Lung (tissue), 12 donors: ENCODE results near the gene NOTCH1. TPM values are rescaled to one million over a fixed set of nuclear protein-coding genes. Genes with fewer than 3 reads are reported as not detected.
A peak's percentile ranks its signal among the peaks of the same experiment; 100 is the strongest.

Source experiments
- ATAC-seq: fragments of 200-7000 bp; cut with Tn5 transposase; one replicate; pipeline ENCODE4 v1.9.1; 2020; ENCODE audit warnings: moderate number of reproducible peaks; ENCODE audit not compliant: insufficient read depth, low FRiP score
- DNase-seq, 3 donors: peaks; one replicate each; pipeline ENCODE4 v3.0.0-alpha.2; 2013 to 2017
- H3K27ac ChIP-seq, 2 donors: one replicate each; pipeline ENCODE4 v1.5.1; 2013; ENCODE audit warnings: mild to moderate bottlenecking in 2 of 2, moderate library complexity in 2 of 2, control low read depth in 1 of 2, inconsistent platforms in 1 of 2, low read depth in 1 of 2, low read length in 1 of 2
- H3K27me3 ChIP-seq, 3 donors: one replicate each; pipeline ENCODE4 v1.5.1; 2013; ENCODE audit warnings: low read length in 2 of 3; ENCODE audit not compliant: control insufficient read depth in 3 of 3, insufficient read depth in 3 of 3
- H3K36me3 ChIP-seq, 4 donors: one replicate each; pipeline ENCODE4 v1.5.1; 2013; ENCODE audit warnings: low read length in 4 of 4, mild to moderate bottlenecking in 1 of 4, moderate library complexity in 1 of 4; ENCODE audit not compliant: control insufficient read depth in 4 of 4, insufficient read depth in 4 of 4
- H3K4me1 ChIP-seq, 5 donors: one replicate each; pipeline ENCODE4 v1.5.1; 2013; ENCODE audit warnings: low read length in 5 of 5, mild to moderate bottlenecking in 2 of 5, moderate library complexity in 1 of 5; ENCODE audit not compliant: control insufficient read depth in 5 of 5, insufficient read depth in 5 of 5
- H3K4me3 ChIP-seq: one replicate; pipeline ENCODE4 v1.5.1; 2013; ENCODE audit warnings: mild to moderate bottlenecking, control low read depth, moderate library complexity
- H3K9ac ChIP-seq, 2 donors: one replicate each; pipeline ENCODE4 v1.5.1; 2013; ENCODE audit warnings: low read length in 2 of 2, control low read depth in 1 of 2; ENCODE audit not compliant: insufficient read depth in 1 of 2
- H3K9me3 ChIP-seq, 4 donors: one replicate each; pipeline ENCODE4 v1.5.1; 2013; ENCODE audit warnings: low read length in 3 of 4, mild to moderate bottlenecking in 1 of 4, moderate library complexity in 1 of 4; ENCODE audit not compliant: control insufficient read depth in 4 of 4, insufficient read depth in 3 of 4
- CTCF ChIP-seq: IDR thresholded peaks from 2 replicates; pipeline ENCODE4 v1.5.1; 2012; ENCODE audit warnings: mild to moderate bottlenecking; ENCODE audit errors: control extremely low read depth, extremely low read depth
- WGBS, 2 donors: extraction: QIAGEN DNeasy Blood & Tissue Kit; methylation state at CpG; one replicate each; pipeline ENCODE4 v1.1.7; 2013; 5-methylcytosine and 5-hydroxymethylcytosine counted together
- polyA plus RNA-seq, 2 donors: library from polyadenylated mRNA; stranded (reverse); fragments of 200-250 nt; gene quantifications; one replicate each; pipeline ENCODE4 v1.2.1, GENCODE V29; 2013
- total RNA-seq, 2 donors: library from RNA; depleted of rRNA in 1 of 2; stranded (reverse); fragments of >200 nt in 1 of 2; gene quantifications; one replicate each; pipeline ENCODE4 v1.2.1, GENCODE V29; 2014 to 2021
- donor health status: control.
- donor health status: control.
- donor health status: Bipolar disorder and iron deficiency.
- donor health status: healthy.
- donor health status: DM: yes; HTN: yes; CAD: no.

The NOTCH1 gene
- total and polyA plus RNA-seq, 4 donors = 23.9 to 101 (median 44.5) TPM

GRCh38 chr9:136565715-136566552, 20.1 kb upstream of the NOTCH1 start:
- H3K4me1 ChIP-seq = peaks cover 10 to 49% (median 34%) of the 10 kb centered on the region in 5 donors

GRCh38 chr9:136565086-136565714, 19.4 kb upstream of the NOTCH1 start:
- no peak for TF ChIP-seq CTCF
- WGBS, 2 donors = 61 to 74% methylated on average over 27 to 28 of the region's 28 CpGs
- Histone ChIP-seq H3K9ac (no peak overlapping the region), H3K36me3 (no peaks in the 10 kb centered on the region), H3K4me1 (peaks cover 10 to 46% (median 34%) of the 10 kb centered on the region in 5 donors), H3K27me3 (no peaks in the 10 kb centered on the region), H3K4me3 (no peak overlapping the region), H3K9me3 (no peaks in the 10 kb centered on the region), H3K27ac (peak overlapping the region; percentile 43 to 79)
- no peak for ATAC-seq
- peak in 1 of 3 donors; percentile 48 for DNase-seq

More at GRCh38 chr9:136565715-136566552, 20.1 kb upstream of the NOTCH1 start:
- Histone ChIP-seq H3K27ac (peak overlapping the region in 1 of 2 donors; percentile 14), H3K4me3 (no peak overlapping the region), H3K27me3 (no peaks in the 10 kb centered on the region), H3K36me3 (no peaks in the 10 kb centered on the region), H3K9me3 (no peaks in the 10 kb centered on the region), H3K9ac (no peak overlapping the region)
- 89 to 93% methylated on average over 26 of the region's 26 CpGs for WGBS, 2 donors
- TF ChIP-seq CTCF = no peak
- DNase-seq (no peak), ATAC-seq (no peak)

- Histone ChIP-seq H3K36me3 (no peaks in the 10 kb centered on the region), H3K27me3 (no peaks in the 10 kb centered on the region), H3K27ac (peak overlapping the region; percentile 46 to 82), H3K9me3 (no peaks in the 10 kb centered on the region), H3K9ac (no peak overlapping the region), H3K4me1 (peaks cover 6 to 46% (median 30%) of the 10 kb centered on the region in 5 donors), H3K4me3 (no peak overlapping the region)
- DNase-seq = no peak
- ATAC-seq = peak; percentile 57
- TF ChIP-seq CTCF = no peak
- 32 to 46% methylated on average over 20 to 21 of the region's 21 CpGs for WGBS, 2 donors
These were observed 18.6 kb upstream of the NOTCH1 start for GRCh38 chr9:136564379-136564988.
